Mammary epithelial cell (primary cell): ENCODE measurements around the gene CORO6.

Experiments
- EZH2 ChIP-seq: IDR thresholded peaks from 2 replicates; pipeline ENCODE4 v1.6.1; 2012; ENCODE audit warnings: low read length, inconsistent platforms, borderline replicate concordance
- TF ChIP-seq, protein P1 (sequence below), 2 donors: IDR thresholded peaks in 1 of 2; conservative IDR thresholded peaks in 1 of 2; 2 replicates each; pipeline ENCODE4 v1.5.1; 2011 to 2012; ENCODE audit warnings: inconsistent platforms in 2 of 2, low read length in 2 of 2, mild to moderate bottlenecking in 2 of 2, control low read depth in 1 of 2, low read depth in 1 of 2; ENCODE audit not compliant: insufficient read depth in 1 of 2; ENCODE audit errors: extremely low read depth in 1 of 2

DNA sequence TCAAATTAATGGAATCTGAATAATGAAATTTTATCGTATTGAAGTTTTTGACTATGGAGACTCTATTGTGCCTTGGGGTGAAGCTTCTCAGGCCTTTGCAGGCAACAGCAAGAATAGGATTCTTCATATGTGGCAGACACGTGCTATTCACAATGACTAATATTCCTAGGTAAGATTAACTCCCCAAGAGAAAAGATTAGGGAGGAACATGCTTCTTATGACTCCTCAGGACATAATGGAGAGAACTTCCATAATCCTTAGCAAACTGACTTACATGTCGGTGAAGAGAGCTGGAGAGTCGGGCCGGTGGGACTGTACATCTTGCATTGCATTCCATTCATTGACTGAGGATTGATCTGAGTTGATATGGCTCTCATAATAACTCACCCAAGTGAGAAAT is 48.9 kb upstream of the CORO6 start:
- TF ChIP-seq EZH2, result no peak
- TF ChIP-seq, protein P1, sequence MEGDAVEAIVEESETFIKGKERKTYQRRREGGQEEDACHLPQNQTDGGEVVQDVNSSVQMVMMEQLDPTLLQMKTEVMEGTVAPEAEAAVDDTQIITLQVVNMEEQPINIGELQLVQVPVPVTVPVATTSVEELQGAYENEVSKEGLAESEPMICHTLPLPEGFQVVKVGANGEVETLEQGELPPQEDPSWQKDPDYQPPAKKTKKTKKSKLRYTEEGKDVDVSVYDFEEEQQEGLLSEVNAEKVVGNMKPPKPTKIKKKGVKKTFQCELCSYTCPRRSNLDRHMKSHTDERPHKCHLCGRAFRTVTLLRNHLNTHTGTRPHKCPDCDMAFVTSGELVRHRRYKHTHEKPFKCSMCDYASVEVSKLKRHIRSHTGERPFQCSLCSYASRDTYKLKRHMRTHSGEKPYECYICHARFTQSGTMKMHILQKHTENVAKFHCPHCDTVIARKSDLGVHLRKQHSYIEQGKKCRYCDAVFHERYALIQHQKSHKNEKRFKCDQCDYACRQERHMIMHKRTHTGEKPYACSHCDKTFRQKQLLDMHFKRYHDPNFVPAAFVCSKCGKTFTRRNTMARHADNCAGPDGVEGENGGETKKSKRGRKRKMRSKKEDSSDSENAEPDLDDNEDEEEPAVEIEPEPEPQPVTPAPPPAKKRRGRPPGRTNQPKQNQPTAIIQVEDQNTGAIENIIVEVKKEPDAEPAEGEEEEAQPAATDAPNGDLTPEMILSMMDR (conservative IDR thresholded peaks at IDR 0.05 in 1 of 2, IDR thresholded peaks at IDR 0.05 in 1 of 2; ENCODE audit: extremely low read depth in 1 of 2, insufficient read depth in 1 of 2, low read depth in 1 of 2, low read length in 2 of 2), result no peak
